ENCODE measurements around the gene SOWAHD.
"Not testable (repeated sequence)": the region's sequence is repeated elsewhere in the genome, so short reads cannot be mapped to it uniquely, and the experiment has no call there.

GRCh38 chrX:119808461-119808860, 50.1 kb downstream of the SOWAHD start:
- TF ChIP-seq, protein P1, sequence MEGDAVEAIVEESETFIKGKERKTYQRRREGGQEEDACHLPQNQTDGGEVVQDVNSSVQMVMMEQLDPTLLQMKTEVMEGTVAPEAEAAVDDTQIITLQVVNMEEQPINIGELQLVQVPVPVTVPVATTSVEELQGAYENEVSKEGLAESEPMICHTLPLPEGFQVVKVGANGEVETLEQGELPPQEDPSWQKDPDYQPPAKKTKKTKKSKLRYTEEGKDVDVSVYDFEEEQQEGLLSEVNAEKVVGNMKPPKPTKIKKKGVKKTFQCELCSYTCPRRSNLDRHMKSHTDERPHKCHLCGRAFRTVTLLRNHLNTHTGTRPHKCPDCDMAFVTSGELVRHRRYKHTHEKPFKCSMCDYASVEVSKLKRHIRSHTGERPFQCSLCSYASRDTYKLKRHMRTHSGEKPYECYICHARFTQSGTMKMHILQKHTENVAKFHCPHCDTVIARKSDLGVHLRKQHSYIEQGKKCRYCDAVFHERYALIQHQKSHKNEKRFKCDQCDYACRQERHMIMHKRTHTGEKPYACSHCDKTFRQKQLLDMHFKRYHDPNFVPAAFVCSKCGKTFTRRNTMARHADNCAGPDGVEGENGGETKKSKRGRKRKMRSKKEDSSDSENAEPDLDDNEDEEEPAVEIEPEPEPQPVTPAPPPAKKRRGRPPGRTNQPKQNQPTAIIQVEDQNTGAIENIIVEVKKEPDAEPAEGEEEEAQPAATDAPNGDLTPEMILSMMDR (IDR thresholded peaks at IDR 0.05) = not testable (repeated sequence)
- TF ChIP-seq EZH2 (IDR thresholded peaks at IDR 0.05; ENCODE audit: borderline replicate concordance, insufficient read depth, low read depth, low read length, poor library complexity, severe bottlenecking) = not testable (repeated sequence)

All from B cell (primary cell).